ENCODE results near the gene SPATA45.
"Not testable (repeated sequence)": the region's sequence is repeated elsewhere in the genome, so short reads cannot be mapped to it uniquely, and the experiment has no call there.

The SPATA45 gene

GRCh38 chr1:212867192-212867591 is 19.7 kb upstream of the SPATA45 start:
- TF ChIP-seq CTCF (conservative IDR thresholded peaks at IDR 0.05; ENCODE audit: low read length) = no peak
- no peak for DNase-seq (ENCODE audit: low read depth)
- H3K4me3 ChIP-seq (ENCODE audit: low read length) = no peak overlapping the region

- H3K4me3 ChIP-seq (ENCODE audit: low read length) = no peak overlapping the region
- DNase-seq (ENCODE audit: low read depth) = no peak
- TF ChIP-seq CTCF (conservative IDR thresholded peaks at IDR 0.05; ENCODE audit: low read length) = no peak
Measured at GRCh38 chr1:212864201-212864600, 16.8 kb upstream of the SPATA45 start.

GRCh38 chr1:212863345-212863744 is 15.9 kb upstream of the SPATA45 start:
- not testable (repeated sequence) for DNase-seq (ENCODE audit: low read depth); H3K4me3 ChIP-seq (ENCODE audit: low read length)

- TF ChIP-seq CTCF (conservative IDR thresholded peaks at IDR 0.05; ENCODE audit: low read length) = no peak
- H3K4me3 ChIP-seq (ENCODE audit: low read length) = no peak overlapping the region
- no peak for DNase-seq (ENCODE audit: low read depth)
Measured at GRCh38 chr1:212862111-212862690, 14.8 kb upstream of the SPATA45 start.

- peak; percentile 11 for DNase-seq (ENCODE audit: low read depth)
- TF ChIP-seq CTCF (conservative IDR thresholded peaks at IDR 0.05; ENCODE audit: low read length) = no peak
- no peak overlapping the region for H3K4me3 ChIP-seq (ENCODE audit: low read length)
Measured at GRCh38 chr1:212860713-212861581, 13.5 kb upstream of the SPATA45 start.

GRCh38 chr1:212858461-212859265 is 11.2 kb upstream of the SPATA45 start:
- TF ChIP-seq CTCF (conservative IDR thresholded peaks at IDR 0.05; ENCODE audit: low read length) = no peak
- peak overlapping the region; percentile 78 for H3K4me3 ChIP-seq (ENCODE audit: low read length)
- peak; percentile 23 for DNase-seq (ENCODE audit: low read depth)

GRCh38 chr1:212857992-212858460 is 10.6 kb upstream of the SPATA45 start, which contains the start of gene FLVCR1:
FLVCR1 (plus strand) TSS chr1:212858275; CDS start chr1:212858453, 178 bp downstream.
- TF ChIP-seq CTCF (conservative IDR thresholded peaks at IDR 0.05; ENCODE audit: low read length) = no peak
- peak within 1 kb of the TSS; percentile 78 for H3K4me3 ChIP-seq (ENCODE audit: low read length)
- peak; percentile 91 for DNase-seq (ENCODE audit: low read depth)
